GM10266 (cell line): ENCODE results near the gene TNIK.
A peak's percentile ranks its signal among the peaks of the same experiment; 100 is the strongest.
"Not testable (repeated sequence)": the region's sequence is repeated elsewhere in the genome, so short reads cannot be mapped to it uniquely, and the experiment has no call there.

Experiments used
- DNase-seq: peaks from one replicate; pipeline ENCODE4 v3.0.0; 2012; ENCODE audit errors: extremely low spot score
- TF ChIP-seq, protein P1 (sequence below): IDR thresholded peaks from 2 replicates; pipeline ENCODE4 v1.5.1; 2012; ENCODE audit warnings: mild to moderate bottlenecking, low read depth; ENCODE audit not compliant: control insufficient read depth, insufficient read depth; ENCODE audit errors: missing control alignments

Gene TNIK

GRCh38 chr3:171242951-171243350, 217.3 kb downstream of the TNIK start:
- TF ChIP-seq, protein P1, sequence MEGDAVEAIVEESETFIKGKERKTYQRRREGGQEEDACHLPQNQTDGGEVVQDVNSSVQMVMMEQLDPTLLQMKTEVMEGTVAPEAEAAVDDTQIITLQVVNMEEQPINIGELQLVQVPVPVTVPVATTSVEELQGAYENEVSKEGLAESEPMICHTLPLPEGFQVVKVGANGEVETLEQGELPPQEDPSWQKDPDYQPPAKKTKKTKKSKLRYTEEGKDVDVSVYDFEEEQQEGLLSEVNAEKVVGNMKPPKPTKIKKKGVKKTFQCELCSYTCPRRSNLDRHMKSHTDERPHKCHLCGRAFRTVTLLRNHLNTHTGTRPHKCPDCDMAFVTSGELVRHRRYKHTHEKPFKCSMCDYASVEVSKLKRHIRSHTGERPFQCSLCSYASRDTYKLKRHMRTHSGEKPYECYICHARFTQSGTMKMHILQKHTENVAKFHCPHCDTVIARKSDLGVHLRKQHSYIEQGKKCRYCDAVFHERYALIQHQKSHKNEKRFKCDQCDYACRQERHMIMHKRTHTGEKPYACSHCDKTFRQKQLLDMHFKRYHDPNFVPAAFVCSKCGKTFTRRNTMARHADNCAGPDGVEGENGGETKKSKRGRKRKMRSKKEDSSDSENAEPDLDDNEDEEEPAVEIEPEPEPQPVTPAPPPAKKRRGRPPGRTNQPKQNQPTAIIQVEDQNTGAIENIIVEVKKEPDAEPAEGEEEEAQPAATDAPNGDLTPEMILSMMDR = no peak
- no peak for DNase-seq

- DNase-seq = no peak
- TF ChIP-seq, protein P1 = no peak
Measured at GRCh38 chr3:171242170-171242569, 218.0 kb downstream of the TNIK start.

- DNase-seq = not testable (repeated sequence)
Measured at GRCh38 chr3:171241655-171242054, 218.6 kb downstream of the TNIK start.

DNA sequence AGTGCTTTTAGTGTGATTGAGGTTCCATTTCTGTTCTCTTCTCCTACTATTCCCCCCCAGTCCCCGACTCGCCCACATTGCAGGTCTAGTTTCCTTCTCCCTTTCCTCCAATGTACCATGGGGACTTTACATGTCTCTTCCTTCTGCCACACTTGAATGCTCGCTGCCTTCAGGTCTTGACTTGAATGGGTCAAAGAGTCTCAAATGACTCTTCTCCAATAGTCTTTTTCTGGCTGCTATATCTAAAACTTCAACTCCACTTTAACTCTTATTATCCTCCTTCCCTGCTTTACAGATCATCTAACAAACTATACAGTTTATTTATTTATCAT, 219.7 kb downstream of the TNIK start:
- DNase-seq = peak; percentile 38

GRCh38 chr3:171239757-171240503, 220.3 kb downstream of the TNIK start:
- TF ChIP-seq, protein P1 = no peak

More for the DNA sequence above, 219.7 kb downstream of the TNIK start:
- TF ChIP-seq, protein P1 = no peak

DNA sequence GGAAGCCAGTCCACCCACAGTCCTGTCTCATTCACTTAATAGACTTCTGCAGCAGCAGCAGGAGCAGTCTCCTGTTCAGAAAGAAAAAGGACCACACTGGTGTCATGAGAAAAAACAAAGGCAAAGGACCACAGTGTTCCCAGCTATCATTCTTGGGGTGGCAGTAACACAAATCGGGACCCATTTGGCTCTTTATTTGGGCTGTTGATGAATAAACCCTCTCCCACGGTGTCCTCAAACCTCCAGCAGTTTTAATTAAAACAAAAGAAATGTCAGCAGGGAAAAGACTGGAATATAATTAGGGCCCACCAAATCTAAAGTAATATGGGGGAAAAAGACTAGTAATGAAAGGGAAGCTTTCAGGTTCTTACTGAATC, 223.2 kb downstream of the TNIK start:
- TF ChIP-seq, protein P1 = no peak
- no peak for DNase-seq

More at GRCh38 chr3:171239757-171240503, 220.3 kb downstream of the TNIK start:
- DNase-seq = no peak

DNA sequence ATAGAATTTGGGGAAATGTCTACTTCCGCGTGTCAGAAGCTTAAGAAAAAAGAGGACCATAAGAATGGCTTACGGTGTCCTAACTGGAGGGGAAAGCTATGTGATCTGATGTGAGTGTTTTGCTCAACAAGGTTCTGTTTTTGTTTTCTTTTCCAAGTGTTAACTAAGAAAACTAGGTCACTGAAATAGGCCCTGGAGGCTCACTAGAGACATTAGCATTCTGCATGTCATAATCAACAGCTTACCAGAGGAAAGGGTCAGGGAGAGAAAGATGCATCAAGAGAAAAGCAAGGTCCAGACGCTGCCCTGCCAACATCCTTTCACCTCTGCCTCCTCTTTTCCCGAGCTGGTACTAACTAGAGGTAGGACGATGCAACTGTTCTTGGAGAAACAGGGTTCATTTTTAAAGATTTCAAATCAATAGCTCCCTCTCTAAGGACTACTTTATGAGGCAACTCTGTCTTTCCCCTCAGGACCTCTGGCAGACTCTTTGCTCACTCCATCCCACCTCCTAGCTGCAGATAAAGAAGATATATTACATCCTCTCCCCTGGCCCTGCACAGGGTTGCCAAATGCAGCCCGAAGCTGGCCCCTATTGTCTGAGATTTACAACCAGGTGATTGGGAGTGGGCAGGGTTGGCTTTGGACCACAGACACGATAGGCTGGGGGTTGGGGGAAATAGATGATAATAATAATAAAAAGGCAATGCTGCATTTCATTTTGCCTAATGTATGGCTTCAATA, 223.8 kb downstream of the TNIK start:
- DNase-seq = no peak

More for the DNA sequence above, 223.8 kb downstream of the TNIK start:
- TF ChIP-seq, protein P1 = no peak
